HEK293 (cell line): ENCODE data around the gene MYL2.
A peak's percentile ranks its signal among the peaks of the same experiment; 100 is the strongest.

Experiments
- CTCF ChIA-PET: fragments of 350-600 bp; formaldehyde crosslinking; extraction: SDS; loops from one replicate; lab custom pipeline; 2021; ENCODE audit warnings: antibody characterized with exemption; lab: Yijun Ruan, JAX
- POLR2A ChIA-PET: fragments of 300-600 bp; formaldehyde crosslinking; extraction: SDS; loops from one replicate; lab custom pipeline; 2020; ENCODE audit warnings: antibody characterized with exemption, inconsistent platforms; lab: Yijun Ruan, JAX
- H3K27ac ChIP-seq: fragments of 200-500 bp; sonication (Bioruptor generic); 2 replicates; pipeline ENCODE4 v1.5.1; 2014; ENCODE audit warnings: low read depth, low read length, control low read depth, inconsistent platforms; ENCODE audit errors: extremely low read depth
- H3K36me3 ChIP-seq, 2 experiments: fragments of 200-500 bp in 1 of 2; sonication (Bioruptor generic) in 1 of 2; 1 replicate in 1 of 2; 2 replicates in 1 of 2; pipeline ENCODE4 v1.5.1; 2014 to 2017; ENCODE audit warnings: inconsistent platforms in 2 of 2, low read length in 2 of 2; ENCODE audit not compliant: control insufficient read depth in 2 of 2, insufficient read depth in 1 of 2
- H3K4me1 ChIP-seq: fragments of 200-500 bp; sonication (Bioruptor generic); 2 replicates; pipeline ENCODE4 v1.5.1; 2014; ENCODE audit warnings: mild to moderate bottlenecking, low read length, inconsistent platforms; ENCODE audit not compliant: control insufficient read depth, insufficient read depth
- H3K4me3 ChIP-seq: 2 replicates; pipeline ENCODE4 v1.5.1; 2011; ENCODE audit warnings: low read depth, mild to moderate bottlenecking, control low read depth, low read length, moderate library complexity
- H3K9me3 ChIP-seq: fragments of 200-500 bp; sonication (Bioruptor generic); 2 replicates; pipeline ENCODE4 v1.5.1; 2014; ENCODE audit warnings: low read depth, low read length, inconsistent platforms; ENCODE audit not compliant: control insufficient read depth, insufficient read depth
- FEZF1 ChIP-seq: fragments of 450-650 bp; formaldehyde crosslinking; IDR thresholded peaks from 2 replicates; pipeline ENCODE4 v1.5.1; 2016; ENCODE audit warnings: missing biosample characterization, missing genetic modification characterization
- PRDM1 ChIP-seq: fragments of 450-650 bp; formaldehyde crosslinking; IDR thresholded peaks from 2 replicates; pipeline ENCODE4; 2016; ENCODE audit warnings: missing biosample characterization, missing genetic modification characterization
- WT1 ChIP-seq: fragments of 450-650 bp; formaldehyde crosslinking; IDR thresholded peaks from 2 replicates; pipeline ENCODE4 v1.5.1; 2016; ENCODE audit warnings: missing biosample characterization, missing genetic modification characterization
- ZNF133 ChIP-seq: fragments of 450-650 bp; formaldehyde crosslinking; IDR thresholded peaks from 2 replicates; pipeline ENCODE4 v1.5.1; 2016; ENCODE audit warnings: missing biosample characterization, missing genetic modification characterization
- ZNF169 ChIP-seq: fragments of 450-650 bp; formaldehyde crosslinking; IDR thresholded peaks from 2 replicates; pipeline ENCODE4 v1.5.1; 2016; ENCODE audit warnings: missing biosample characterization, missing genetic modification characterization
- ZNF174 ChIP-seq: fragments of 450-650 bp; formaldehyde crosslinking; IDR thresholded peaks from 2 replicates; pipeline ENCODE4 v1.5.0; 2017; ENCODE audit warnings: missing biosample characterization, mild to moderate bottlenecking, missing genetic modification characterization
- ZNF175 ChIP-seq: fragments of 450-650 bp; formaldehyde crosslinking; IDR thresholded peaks from 2 replicates; pipeline ENCODE4 v1.5.1; 2016; ENCODE audit warnings: missing biosample characterization, missing genetic modification characterization
- ZNF211 ChIP-seq: fragments of 450-650 bp; formaldehyde crosslinking; IDR thresholded peaks from 2 replicates; pipeline ENCODE4 v1.5.1; 2016; ENCODE audit warnings: low read depth, missing biosample characterization, missing genetic modification characterization
- ZNF239 ChIP-seq: fragments of 450-650 bp; formaldehyde crosslinking; IDR thresholded peaks from 2 replicates; pipeline ENCODE4 v1.5.1; 2016; ENCODE audit warnings: missing biosample characterization, missing genetic modification characterization
- ZNF266 ChIP-seq: fragments of 450-650 bp; formaldehyde crosslinking; IDR thresholded peaks from 2 replicates; pipeline ENCODE4 v1.5.1; 2016; ENCODE audit warnings: missing biosample characterization, missing genetic modification characterization, low read depth
- ZNF302 ChIP-seq: fragments of 450-650 bp; formaldehyde crosslinking; IDR thresholded peaks from 2 replicates; pipeline ENCODE4 v1.5.1; 2016; ENCODE audit warnings: missing biosample characterization, missing genetic modification characterization, low read depth
- ZNF341 ChIP-seq: fragments of 450-650 bp; formaldehyde crosslinking; IDR thresholded peaks from 2 replicates; pipeline ENCODE4; 2016; ENCODE audit warnings: low read depth, missing biosample characterization, missing genetic modification characterization
- ZNF350 ChIP-seq: fragments of 450-650 bp; formaldehyde crosslinking; IDR thresholded peaks from 2 replicates; pipeline ENCODE4 v1.5.0; 2017; ENCODE audit warnings: missing biosample characterization, mild to moderate bottlenecking, missing genetic modification characterization
- ZNF366 ChIP-seq: fragments of 450-650 bp; formaldehyde crosslinking; conservative IDR thresholded peaks from 2 replicates; pipeline ENCODE4 v1.5.1; 2016; ENCODE audit warnings: missing biosample characterization, missing genetic modification characterization
- ZNF423 ChIP-seq: fragments of 450-650 bp; formaldehyde crosslinking; IDR thresholded peaks from 2 replicates; pipeline ENCODE4 v1.5.1; 2016; ENCODE audit warnings: missing biosample characterization, missing genetic modification characterization
- ZNF549 ChIP-seq: fragments of 450-650 bp; IDR thresholded peaks from 2 replicates; pipeline ENCODE4 v1.5.1; 2018; ENCODE audit warnings: missing biosample characterization, missing genetic modification characterization, mild to moderate bottlenecking, inconsistent platforms, moderate library complexity
- ZNF600 ChIP-seq: fragments of 450-650 bp; formaldehyde crosslinking; IDR thresholded peaks from 2 replicates; pipeline ENCODE4 v1.5.1; 2016; ENCODE audit warnings: missing biosample characterization, missing genetic modification characterization
- ZNF624 ChIP-seq: fragments of 450-650 bp; formaldehyde crosslinking; IDR thresholded peaks from 2 replicates; pipeline ENCODE4 v1.5.1; 2017; ENCODE audit warnings: missing biosample characterization, missing genetic modification characterization
- TF ChIP-seq, protein P1 (sequence below): fragments of 450-650 bp; formaldehyde crosslinking; IDR thresholded peaks from 2 replicates; pipeline ENCODE4 v1.5.1; 2017; ENCODE audit warnings: missing biosample characterization, missing genetic modification characterization
- TF ChIP-seq, protein P2 (sequence below): fragments of 450-650 bp; formaldehyde crosslinking; IDR thresholded peaks from 2 replicates; pipeline ENCODE4 v1.5.1; 2016; ENCODE audit warnings: missing biosample characterization, missing genetic modification characterization
- TF ChIP-seq, protein P3 (sequence below): fragments of 450-650 bp; formaldehyde crosslinking; IDR thresholded peaks from 2 replicates; pipeline ENCODE4 v1.5.1; 2016; ENCODE audit warnings: missing biosample characterization, missing genetic modification characterization
- TF ChIP-seq, protein P4 (sequence below): fragments of 450-650 bp; formaldehyde crosslinking; IDR thresholded peaks from 2 replicates; pipeline ENCODE4 v1.5.1; 2016; ENCODE audit warnings: missing biosample characterization, missing genetic modification characterization
- TF ChIP-seq, protein P5 (sequence below): IDR thresholded peaks from 2 replicates; pipeline ENCODE4 v1.6.1; 2011; ENCODE audit warnings: mild to moderate bottlenecking, low read depth, low read length, borderline replicate concordance

Gene MYL2

DNA sequence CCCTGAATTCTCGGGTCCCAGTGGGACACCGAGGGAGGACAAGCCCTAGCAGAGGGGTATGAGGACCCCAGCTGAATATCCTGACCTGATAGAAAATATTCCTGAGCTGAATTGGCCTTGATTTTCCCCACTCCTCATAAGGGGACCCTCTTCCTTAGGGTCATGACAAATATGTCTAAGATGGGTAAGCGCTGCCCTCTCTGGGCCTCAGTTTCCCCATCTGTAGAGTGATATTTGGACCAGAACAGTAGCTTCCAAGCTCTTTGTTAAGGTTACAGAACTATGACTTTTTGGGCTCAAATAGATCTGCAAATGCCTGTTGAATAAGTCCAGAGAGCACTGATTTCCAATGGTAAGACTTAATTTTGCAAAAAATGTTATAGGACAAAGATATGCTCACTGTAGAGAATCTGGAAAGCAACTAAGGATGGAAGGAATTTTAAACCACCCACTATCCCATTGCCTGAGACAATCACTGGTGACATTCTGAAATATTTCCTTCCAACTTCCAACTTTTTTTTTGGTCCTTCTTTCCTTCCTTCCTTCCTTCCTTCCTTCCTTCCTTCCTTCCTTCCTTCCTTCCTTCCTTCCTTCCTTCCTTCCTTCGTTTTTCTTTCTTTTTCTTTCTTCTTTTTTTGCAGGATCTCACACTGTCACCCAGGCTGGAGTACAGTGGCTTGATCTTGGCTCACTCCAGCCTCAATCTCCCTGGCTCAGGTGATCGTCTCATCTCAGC lies 32.0 kb downstream of the MYL2 start:
- H3K4me1 ChIP-seq: no peaks in the 10 kb centered on the region
- peak; percentile 96 for TF ChIP-seq ZNF366 (tag by site-specific recombination)
- TF ChIP-seq, protein P1, sequence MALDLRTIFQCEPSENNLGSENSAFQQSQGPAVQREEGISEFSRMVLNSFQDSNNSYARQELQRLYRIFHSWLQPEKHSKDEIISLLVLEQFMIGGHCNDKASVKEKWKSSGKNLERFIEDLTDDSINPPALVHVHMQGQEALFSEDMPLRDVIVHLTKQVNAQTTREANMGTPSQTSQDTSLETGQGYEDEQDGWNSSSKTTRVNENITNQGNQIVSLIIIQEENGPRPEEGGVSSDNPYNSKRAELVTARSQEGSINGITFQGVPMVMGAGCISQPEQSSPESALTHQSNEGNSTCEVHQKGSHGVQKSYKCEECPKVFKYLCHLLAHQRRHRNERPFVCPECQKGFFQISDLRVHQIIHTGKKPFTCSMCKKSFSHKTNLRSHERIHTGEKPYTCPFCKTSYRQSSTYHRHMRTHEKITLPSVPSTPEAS (tag by site-specific recombination): no peak
- no peak overlapping the region for H3K27ac ChIP-seq
- ChIA-PET POLR2A (no interaction called here), CTCF (interaction anchor here (0.6 to 1.9 kb wide), 15 partner anchors 13 to 438 kb away, joined by 3 to 12 read pairs (median 4); partner anchors contain the start of genes ARPC3, CCDC63 and GPN3)
- H3K36me3 ChIP-seq: no peaks in the 10 kb centered on the region
- no peaks in the 10 kb centered on the region for H3K9me3 ChIP-seq
- no peak overlapping the region for H3K4me3 ChIP-seq

DNA sequence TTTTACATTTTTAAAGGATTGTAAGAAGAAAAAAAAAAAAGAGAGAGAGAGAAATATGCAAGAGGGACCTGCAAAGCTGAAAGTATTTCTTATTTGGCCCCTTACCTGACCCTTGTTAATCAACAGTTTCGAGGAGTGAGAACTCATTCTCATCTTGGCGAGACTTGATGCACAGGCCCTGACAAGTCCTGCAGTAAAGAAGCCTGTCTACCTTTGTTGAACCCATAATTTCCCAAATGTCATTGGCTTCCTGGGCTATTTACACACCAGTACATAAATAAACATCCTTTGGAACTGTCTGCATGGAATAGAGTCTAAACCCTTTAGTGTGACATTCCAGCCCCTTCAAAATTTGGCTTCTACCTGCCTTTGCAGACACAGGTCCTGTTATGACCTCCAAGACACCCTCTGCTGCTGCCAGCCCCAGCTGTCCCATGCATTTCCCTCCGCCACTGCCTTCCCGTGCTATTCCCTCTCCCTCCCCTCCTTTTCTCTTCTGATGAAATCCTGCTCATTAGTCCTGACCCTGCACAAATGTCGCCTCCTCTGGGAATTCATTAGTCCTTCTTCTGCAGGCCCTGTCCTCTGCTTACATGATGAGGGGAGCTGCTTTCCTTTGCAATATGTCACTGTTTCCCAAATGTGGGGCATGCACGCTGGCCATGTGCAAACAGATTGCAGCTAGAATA lies 35.1 kb downstream of the MYL2 start:
- no peaks in the 10 kb centered on the region for H3K36me3 ChIP-seq
- no peaks in the 10 kb centered on the region for H3K9me3 ChIP-seq
- H3K4me3 ChIP-seq: no peak overlapping the region
- TF ChIP-seq ZNF423 (tag by site-specific recombination): no peak
- TF ChIP-seq ZNF600 (tag by site-specific recombination): 0 out of 2 replicates have a peak, but pooled peaks have one; percentile 29
- peak; percentile 98 for TF ChIP-seq ZNF341
- TF ChIP-seq ZNF239: peak; percentile 94
- no peak overlapping the region for H3K27ac ChIP-seq
- ChIA-PET CTCF (interaction anchor here (0.6 to 1.0 kb wide), 4 partner anchors 10 to 432 kb away, joined by 3 read pairs; no protein-coding TSS in a partner anchor), POLR2A (no interaction called here)
- no peaks in the 10 kb centered on the region for H3K4me1 ChIP-seq

DNA sequence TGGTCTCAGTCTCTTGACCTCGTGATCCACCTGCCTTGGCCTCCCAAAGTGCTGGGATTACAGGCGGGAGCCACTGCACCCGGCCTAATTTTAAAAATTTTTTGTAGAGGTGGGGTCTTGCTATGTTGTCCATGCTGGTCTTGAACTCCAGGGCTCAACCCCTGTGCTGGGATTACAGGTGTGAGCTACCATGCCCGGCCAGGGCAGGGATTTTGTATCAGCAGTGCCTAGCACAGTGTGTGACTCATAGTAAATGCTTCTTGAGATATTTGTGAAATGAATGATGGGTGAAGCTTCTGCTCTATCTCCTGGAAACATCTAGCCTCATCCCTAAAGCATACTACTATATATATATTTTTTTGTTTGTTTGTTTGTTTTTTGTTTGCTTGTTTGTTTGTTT lies 37.1 kb downstream of the MYL2 start:
- no peaks in the 10 kb centered on the region for H3K4me1 ChIP-seq
- H3K36me3 ChIP-seq: no peaks in the 10 kb centered on the region
- CTCF ChIA-PET: interaction anchor here (0.8 to 0.9 kb wide), 2 partner anchors 10 to 49 kb away, joined by 3 to 4 read pairs; no protein-coding TSS in a partner anchor
- POLR2A ChIA-PET: no interaction called here
- H3K27ac ChIP-seq: no peak overlapping the region
- no peak overlapping the region for H3K4me3 ChIP-seq
- H3K9me3 ChIP-seq: no peaks in the 10 kb centered on the region
- TF ChIP-seq ZNF169 (tag by site-specific recombination) (no peak), PRDM1 (tag by site-specific recombination) (no peak), ZNF133 (tag by site-specific recombination) (no peak), WT1 (tag by site-specific recombination) (no peak), ZNF174 (tag by site-specific recombination) (no peak), ZNF549 (tag by site-specific recombination) (no peak), ZNF175 (tag by site-specific recombination) (no peak), ZNF624 (no peak), ZNF211 (tag by site-specific recombination) (no peak), ZNF266 (no peak), FEZF1 (no peak), ZNF302 (no peak), ZNF350 (tag by site-specific recombination) (no peak)
- TF ChIP-seq, protein P2, sequence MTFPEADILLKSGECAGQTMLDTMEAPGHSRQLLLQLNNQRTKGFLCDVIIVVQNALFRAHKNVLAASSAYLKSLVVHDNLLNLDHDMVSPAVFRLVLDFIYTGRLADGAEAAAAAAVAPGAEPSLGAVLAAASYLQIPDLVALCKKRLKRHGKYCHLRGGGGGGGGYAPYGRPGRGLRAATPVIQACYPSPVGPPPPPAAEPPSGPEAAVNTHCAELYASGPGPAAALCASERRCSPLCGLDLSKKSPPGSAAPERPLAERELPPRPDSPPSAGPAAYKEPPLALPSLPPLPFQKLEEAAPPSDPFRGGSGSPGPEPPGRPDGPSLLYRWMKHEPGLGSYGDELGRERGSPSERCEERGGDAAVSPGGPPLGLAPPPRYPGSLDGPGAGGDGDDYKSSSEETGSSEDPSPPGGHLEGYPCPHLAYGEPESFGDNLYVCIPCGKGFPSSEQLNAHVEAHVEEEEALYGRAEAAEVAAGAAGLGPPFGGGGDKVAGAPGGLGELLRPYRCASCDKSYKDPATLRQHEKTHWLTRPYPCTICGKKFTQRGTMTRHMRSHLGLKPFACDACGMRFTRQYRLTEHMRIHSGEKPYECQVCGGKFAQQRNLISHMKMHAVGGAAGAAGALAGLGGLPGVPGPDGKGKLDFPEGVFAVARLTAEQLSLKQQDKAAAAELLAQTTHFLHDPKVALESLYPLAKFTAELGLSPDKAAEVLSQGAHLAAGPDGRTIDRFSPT (tag by site-specific recombination): no peak
- TF ChIP-seq, protein P3, sequence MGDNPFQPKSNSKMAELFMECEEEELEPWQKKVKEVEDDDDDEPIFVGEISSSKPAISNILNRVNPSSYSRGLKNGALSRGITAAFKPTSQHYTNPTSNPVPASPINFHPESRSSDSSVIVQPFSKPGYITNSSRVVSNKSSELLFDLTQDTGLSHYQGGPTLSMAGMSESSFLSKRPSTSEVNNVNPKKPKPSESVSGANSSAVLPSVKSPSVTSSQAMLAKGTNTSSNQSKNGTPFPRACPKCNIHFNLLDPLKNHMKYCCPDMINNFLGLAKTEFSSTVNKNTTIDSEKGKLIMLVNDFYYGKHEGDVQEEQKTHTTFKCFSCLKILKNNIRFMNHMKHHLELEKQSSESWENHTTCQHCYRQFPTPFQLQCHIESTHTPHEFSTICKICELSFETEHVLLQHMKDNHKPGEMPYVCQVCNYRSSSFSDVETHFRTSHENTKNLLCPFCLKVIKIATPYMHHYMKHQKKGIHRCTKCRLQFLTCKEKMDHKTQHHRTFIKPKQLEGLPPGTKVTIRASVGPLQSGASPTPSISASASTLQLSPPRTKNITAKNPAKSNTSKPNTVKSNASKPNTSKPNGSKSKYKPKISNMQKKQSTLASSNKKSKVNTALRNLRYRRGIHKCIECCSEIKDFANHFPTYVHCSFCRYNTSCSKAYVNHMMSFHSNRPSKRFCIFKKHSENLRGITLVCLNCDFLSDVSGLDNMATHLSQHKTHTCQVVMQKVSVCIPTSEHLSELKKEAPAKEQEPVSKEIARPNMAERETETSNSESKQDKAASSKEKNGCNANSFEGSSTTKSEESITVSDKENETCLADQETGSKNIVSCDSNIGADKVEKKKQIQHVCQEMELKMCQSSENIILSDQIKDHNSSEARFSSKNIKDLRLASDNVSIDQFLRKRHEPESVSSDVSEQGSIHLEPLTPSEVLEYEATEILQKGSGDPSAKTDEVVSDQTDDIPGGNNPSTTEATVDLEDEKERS (tag by site-specific recombination): no peak
- TF ChIP-seq, protein P4, sequence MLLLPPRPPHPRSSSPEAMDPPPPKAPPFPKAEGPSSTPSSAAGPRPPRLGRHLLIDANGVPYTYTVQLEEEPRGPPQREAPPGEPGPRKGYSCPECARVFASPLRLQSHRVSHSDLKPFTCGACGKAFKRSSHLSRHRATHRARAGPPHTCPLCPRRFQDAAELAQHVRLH: no peak
- TF ChIP-seq, protein P5, sequence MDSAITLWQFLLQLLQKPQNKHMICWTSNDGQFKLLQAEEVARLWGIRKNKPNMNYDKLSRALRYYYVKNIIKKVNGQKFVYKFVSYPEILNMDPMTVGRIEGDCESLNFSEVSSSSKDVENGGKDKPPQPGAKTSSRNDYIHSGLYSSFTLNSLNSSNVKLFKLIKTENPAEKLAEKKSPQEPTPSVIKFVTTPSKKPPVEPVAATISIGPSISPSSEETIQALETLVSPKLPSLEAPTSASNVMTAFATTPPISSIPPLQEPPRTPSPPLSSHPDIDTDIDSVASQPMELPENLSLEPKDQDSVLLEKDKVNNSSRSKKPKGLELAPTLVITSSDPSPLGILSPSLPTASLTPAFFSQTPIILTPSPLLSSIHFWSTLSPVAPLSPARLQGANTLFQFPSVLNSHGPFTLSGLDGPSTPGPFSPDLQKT: no peak
